Stomach (tissue), 4 donors: ENCODE measurements around the gene STRIP2.

Source experiments
- POLR2A ChIP-seq, 4 donors: fragments of 450-650 bp; IDR thresholded peaks; one replicate each; pipeline ENCODE4 v1.6.1; 2016; ENCODE audit warnings: antibody characterized with exemption in 4 of 4, control low read depth in 2 of 4, mild to moderate bottlenecking in 1 of 4, moderate library complexity in 1 of 4
- TF ChIP-seq, protein P1 (sequence below), 7 experiments: fragments of 450-650 bp in 4 of 7; fragments of 200-600 bp in 3 of 7; sonication (generic) in 3 of 7; IDR thresholded peaks; one replicate each; pipeline ENCODE4 v1.5.1; 2016 to 2019; ENCODE audit warnings: antibody characterized with exemption in 7 of 7, control low read depth in 2 of 7, mild to moderate bottlenecking in 1 of 7

GRCh38 chr7:129385598-129385997, 48.6 kb upstream of the STRIP2 start:
- TF ChIP-seq, protein P1, sequence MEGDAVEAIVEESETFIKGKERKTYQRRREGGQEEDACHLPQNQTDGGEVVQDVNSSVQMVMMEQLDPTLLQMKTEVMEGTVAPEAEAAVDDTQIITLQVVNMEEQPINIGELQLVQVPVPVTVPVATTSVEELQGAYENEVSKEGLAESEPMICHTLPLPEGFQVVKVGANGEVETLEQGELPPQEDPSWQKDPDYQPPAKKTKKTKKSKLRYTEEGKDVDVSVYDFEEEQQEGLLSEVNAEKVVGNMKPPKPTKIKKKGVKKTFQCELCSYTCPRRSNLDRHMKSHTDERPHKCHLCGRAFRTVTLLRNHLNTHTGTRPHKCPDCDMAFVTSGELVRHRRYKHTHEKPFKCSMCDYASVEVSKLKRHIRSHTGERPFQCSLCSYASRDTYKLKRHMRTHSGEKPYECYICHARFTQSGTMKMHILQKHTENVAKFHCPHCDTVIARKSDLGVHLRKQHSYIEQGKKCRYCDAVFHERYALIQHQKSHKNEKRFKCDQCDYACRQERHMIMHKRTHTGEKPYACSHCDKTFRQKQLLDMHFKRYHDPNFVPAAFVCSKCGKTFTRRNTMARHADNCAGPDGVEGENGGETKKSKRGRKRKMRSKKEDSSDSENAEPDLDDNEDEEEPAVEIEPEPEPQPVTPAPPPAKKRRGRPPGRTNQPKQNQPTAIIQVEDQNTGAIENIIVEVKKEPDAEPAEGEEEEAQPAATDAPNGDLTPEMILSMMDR (IDR thresholded peaks at IDR 0.05), result no peak
- no peak for TF ChIP-seq POLR2A (IDR thresholded peaks at IDR 0.05)
